ENCODE data around the gene ISG15.
"Not testable (repeated sequence)": the region's sequence is repeated elsewhere in the genome, so short reads cannot be mapped to it uniquely, and the experiment has no call there.

ISG15 gene

GRCh38 chr1:1006305-1007159 lies 6.8 kb upstream of the ISG15 start:
- no peak overlapping the region for H3K4me3 ChIP-seq (replicated peaks; ENCODE audit: low read depth, low read length)
- no peak for TF ChIP-seq CTCF (IDR thresholded peaks at IDR 0.05; ENCODE audit: low read length, missing control alignments)
- no peak for DNase-seq (ENCODE audit: low read depth)

GRCh38 chr1:1010131-1010530 lies 3.2 kb upstream of the ISG15 start:
- not testable (repeated sequence) for H3K4me3 ChIP-seq (replicated peaks; ENCODE audit: low read depth, low read length); DNase-seq (ENCODE audit: low read depth)

GRCh38 chr1:1011396-1011949 lies 1.8 kb upstream of the ISG15 start:
- TF ChIP-seq CTCF (IDR thresholded peaks at IDR 0.05; ENCODE audit: low read length, missing control alignments): no peak
- DNase-seq (ENCODE audit: low read depth): no peak
- H3K4me3 ChIP-seq (replicated peaks; ENCODE audit: low read depth, low read length): no peak overlapping the region

GRCh38 chr1:1012736-1013104 lies 577 bp upstream of the ISG15 start:
- peak overlapping the region; percentile 68 for H3K4me3 ChIP-seq (replicated peaks; ENCODE audit: low read depth, low read length)
- not testable (repeated sequence) for DNase-seq (ENCODE audit: low read depth)

GRCh38 chr1:1013922-1014648 lies 788 bp downstream of the ISG15 start:
- H3K4me3 ChIP-seq (replicated peaks; ENCODE audit: low read depth, low read length): peak overlapping the region; percentile 68
- DNase-seq (ENCODE audit: low read depth): no peak
- no peak for TF ChIP-seq CTCF (IDR thresholded peaks at IDR 0.05; ENCODE audit: low read length, missing control alignments)

GRCh38 chr1:1014799-1015681 lies 1.7 kb downstream of the ISG15 start:
- H3K4me3 ChIP-seq (replicated peaks; ENCODE audit: low read depth, low read length): no peak overlapping the region

GRCh38 chr1:1017397-1018320 lies 4.4 kb downstream of the ISG15 start:
- not testable (repeated sequence) for H3K4me3 ChIP-seq (replicated peaks; ENCODE audit: low read depth, low read length); DNase-seq (ENCODE audit: low read depth)

More at GRCh38 chr1:1014799-1015681, 1.7 kb downstream of the ISG15 start:
- no peak for DNase-seq (ENCODE audit: low read depth)
- peak; percentile 36 for TF ChIP-seq CTCF (IDR thresholded peaks at IDR 0.05; ENCODE audit: low read length, missing control alignments)

GRCh38 chr1:1018321-1018685 lies 5.0 kb downstream of the ISG15 start:
- DNase-seq (ENCODE audit: low read depth); H3K4me3 ChIP-seq (replicated peaks; ENCODE audit: low read depth, low read length): not testable (repeated sequence)

All from fibroblast of pulmonary artery (primary cell).